GM19452 (cell line): ENCODE results near the gene DIP2A.
"Not testable (repeated sequence)": the region's sequence is repeated elsewhere in the genome, so short reads cannot be mapped to it uniquely, and the experiment has no call there.

Source experiments
- ATAC-seq: cut with Tn5 transposase; IDR thresholded peaks from one replicate; pipeline ENCODE4 v1.9.1; 2021; ENCODE audit not compliant: unreplicated experiment

The DIP2A gene

GRCh38 chr21:46527393-46527792 lies 68.7 kb downstream of the DIP2A start:
- ATAC-seq: not testable (repeated sequence)

GRCh38 chr21:46527801-46528200 lies 69.1 kb downstream of the DIP2A start:
- ATAC-seq: no peak

DNA sequence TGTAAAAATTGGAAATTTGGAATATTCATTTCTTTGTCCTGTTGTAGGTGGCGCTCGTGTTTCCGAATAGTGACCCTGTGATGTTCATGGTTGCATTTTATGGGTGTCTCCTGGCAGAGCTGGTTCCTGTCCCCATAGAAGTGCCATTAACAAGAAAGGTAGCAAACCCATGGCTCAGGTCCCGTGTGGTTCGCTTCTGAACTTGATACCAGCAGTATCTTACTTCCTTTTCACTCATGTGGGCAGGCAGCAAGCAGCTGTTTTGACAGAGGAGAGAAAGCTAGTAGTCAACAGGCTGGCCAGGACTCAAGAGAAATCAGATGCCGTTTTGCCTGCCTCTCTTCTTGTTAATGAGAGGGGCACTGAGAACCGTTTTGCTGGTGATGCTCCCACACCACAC lies 73.4 kb downstream of the DIP2A start:
- ATAC-seq: no peak

DNA sequence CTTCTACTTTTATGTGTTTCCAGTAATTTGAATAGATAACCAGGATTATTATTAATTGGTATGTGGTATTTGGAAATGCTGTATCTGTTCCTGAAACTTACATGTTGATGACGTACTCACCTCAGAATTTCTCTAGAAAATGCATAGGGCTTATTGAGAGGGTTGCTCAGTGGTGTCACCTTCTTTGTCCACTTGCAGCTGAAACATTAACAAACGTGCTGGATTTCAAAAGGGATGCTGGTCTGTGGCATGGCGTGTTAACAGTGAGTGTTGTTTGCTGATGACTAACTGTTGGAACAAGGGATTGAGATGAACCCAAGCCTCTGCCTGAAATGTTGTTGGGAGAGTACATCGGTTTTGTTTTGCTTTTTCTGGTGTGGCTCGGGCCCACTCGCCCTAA lies 78.3 kb downstream of the DIP2A start:
- ATAC-seq: no peak

- no peak for ATAC-seq
These were observed 79.6 kb downstream of the DIP2A start for GRCh38 chr21:46538262-46538661.

DNA sequence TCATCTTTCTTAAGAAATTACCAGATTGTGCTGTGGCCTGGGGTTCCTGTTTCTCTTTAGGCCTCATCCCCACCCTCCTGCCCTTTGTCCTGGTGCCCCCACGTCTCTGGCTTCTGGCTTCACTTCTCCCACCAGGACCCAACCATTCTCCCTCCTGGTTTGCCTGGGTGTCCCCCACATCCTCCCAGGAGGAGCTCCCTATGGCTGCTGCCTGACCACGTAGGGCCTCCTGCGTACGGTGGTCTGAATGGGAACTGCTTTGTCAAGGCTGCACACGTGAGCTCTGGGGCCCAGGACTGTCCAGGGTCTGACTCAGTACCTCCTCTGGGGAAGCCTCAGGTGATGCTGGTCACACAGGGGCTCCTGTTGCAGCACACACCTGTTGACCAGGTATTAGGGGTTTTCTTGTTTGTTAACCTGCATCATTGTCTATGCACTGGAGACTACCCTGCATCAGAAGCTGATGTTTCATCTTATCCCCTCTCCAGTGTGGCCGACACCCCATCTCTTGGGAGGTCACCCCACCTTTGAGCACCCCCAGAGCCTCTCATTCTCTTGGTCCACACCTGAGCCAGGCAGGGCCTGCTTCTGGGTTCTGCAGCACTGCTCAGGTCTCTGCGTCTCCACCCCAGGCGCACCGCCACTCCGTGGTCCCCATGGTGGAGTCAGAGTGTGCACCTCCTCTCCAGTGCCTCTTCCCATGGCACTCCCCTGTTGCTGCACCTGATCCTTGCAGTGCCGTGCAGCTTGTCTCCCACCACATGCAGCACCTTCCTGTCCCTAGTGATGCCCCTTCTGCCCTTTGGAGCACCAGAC lies 80.4 kb downstream of the DIP2A start:
- ATAC-seq: no peak

- no peak for ATAC-seq
These were observed 81.5 kb downstream of the DIP2A start for GRCh38 chr21:46540087-46540710.

GRCh38 chr21:46542588-46543124 lies 84.0 kb downstream of the DIP2A start:
- ATAC-seq: no peak

DNA sequence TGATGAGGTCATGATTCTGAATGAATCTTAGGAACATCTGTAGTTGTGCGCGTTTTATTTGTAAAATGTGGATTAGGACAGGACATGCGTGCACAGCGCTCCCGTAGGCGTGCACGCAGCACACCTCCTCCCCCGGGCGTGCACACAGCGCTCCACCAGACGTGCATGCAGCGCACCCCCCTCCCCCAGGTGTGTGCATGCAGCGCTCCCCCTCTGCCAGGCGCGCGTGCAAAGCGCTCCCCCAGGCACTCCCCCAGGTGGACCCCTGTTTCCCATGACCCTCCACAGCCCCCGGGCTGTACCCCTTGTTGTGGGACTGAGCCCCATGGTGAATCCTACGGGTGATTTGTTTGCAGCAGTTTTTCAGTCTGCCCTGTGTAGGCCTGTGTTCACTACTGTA lies 84.6 kb downstream of the DIP2A start:
- no peak for ATAC-seq

- no peak for ATAC-seq
These were observed 85.3 kb downstream of the DIP2A start for GRCh38 chr21:46544003-46544402.

DNA sequence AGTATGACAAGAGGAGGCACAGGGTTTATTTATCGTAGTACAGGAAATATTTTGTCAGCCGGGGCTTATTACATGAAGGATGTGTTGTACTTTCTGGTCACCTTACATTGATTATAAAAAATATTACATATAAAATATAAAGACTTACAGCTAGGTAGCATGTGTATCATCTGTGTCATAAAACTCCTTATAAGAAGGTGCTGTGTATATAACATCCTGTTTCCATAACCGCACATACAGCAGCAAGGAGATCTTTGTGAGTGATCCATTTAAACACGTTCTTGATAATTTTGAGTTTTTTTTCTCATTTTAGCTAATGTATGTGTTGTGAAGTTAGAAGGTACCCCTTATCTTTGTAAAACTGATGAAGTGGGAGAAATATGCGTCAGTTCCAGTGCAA lies 86.1 kb downstream of the DIP2A start:
- ATAC-seq: no peak

GRCh38 chr21:46545363-46545762 lies 86.7 kb downstream of the DIP2A start:
- ATAC-seq: no peak

GRCh38 chr21:46545911-46546310 lies 87.2 kb downstream of the DIP2A start:
- no peak for ATAC-seq

GRCh38 chr21:46546799-46547198 lies 88.1 kb downstream of the DIP2A start:
- no peak for ATAC-seq

DNA sequence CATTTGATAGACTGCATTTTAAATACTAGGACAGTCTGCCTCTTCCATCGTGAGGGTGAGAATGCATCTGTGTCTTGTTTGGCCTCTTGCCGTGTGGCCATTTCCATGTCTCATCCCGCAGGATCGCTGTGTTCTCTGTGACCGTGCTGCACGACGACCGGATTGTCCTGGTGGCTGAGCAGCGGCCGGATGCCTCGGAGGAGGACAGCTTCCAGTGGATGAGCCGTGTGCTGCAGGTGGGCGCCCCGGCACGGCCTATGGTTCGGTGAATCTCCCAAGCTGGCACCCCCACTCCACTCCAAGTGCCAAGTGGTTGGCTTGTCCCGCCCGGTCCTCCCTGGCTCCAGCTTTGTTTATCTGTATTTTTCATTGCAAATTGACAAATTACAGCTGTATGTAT lies 91.0 kb downstream of the DIP2A start:
- ATAC-seq: no peak

- ATAC-seq: no peak
These were observed 91.6 kb downstream of the DIP2A start for GRCh38 chr21:46550116-46550941.

DNA sequence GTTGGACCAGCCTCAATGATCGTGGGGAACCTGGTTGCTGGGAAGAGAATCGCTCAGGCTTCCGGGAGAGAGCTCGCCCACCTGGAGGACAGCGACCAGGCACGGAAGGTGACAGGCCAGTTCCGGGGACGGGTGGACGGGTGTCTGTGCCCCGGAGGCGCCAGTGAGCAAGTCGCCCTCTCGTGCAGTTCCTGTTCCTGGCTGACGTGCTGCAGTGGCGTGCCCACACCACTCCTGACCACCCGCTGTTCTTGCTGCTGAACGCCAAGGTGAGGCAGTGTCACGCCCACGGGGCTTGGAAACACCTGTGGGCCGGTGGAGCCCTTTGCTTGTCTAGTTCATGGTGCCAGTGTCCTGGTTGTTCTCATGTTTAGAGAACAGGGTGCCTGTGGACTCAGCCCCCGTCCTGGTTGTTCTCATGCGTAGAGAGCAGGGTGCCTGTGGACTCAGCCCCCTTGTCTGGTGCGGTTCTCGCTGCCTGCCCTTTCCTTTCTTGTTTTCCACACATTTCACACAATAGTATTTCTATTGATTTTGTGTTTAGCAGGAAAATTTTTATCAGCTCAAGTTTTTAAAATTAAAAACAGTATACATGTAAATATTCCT lies 93.0 kb downstream of the DIP2A start:
- ATAC-seq: no peak

DNA sequence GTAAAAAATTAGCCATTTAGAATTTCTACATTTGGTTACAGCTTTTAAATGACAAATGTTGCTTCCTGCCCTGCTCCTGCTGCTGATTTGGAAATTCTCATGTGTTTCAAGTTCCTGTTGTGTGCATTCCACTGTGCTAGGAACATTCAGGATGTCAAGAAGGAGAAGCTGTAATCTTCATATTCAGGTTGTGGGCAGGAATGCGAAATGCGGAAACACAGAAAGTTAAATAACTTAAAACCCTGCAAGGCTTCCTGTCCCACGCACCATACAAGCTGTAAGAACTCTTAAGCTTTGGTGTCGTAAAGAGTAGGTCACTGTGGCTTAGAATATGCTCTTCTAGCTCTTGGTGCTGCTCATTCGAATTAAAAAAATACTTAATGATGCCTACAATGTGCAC lies 93.6 kb downstream of the DIP2A start:
- no peak for ATAC-seq

GRCh38 chr21:46552865-46553379 lies 94.2 kb downstream of the DIP2A start:
- no peak for ATAC-seq

DNA sequence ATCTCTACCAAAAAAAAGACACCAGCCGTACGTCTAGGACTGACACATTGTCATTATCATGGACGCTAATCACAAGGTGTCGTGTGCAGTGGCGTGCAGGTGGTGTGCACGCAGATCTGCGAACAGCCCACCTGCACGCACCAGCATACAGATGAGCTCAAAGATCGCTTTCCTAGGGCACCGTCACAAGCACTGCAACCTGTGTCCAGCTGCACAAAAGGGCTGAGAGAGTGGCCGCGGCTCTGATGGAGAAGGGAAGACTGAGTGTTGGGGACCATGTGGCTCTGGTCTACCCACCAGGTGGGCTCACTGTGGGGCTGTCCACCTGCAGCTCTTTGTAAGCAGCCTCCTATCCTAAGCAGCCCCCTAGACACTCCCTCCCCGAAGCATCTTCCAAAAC lies 95.3 kb downstream of the DIP2A start:
- no peak for ATAC-seq
